A549 (cell line): ENCODE data around the gene WNT9A. TPM values are rescaled to one million over a fixed set of nuclear protein-coding genes. Genes with fewer than 3 reads are reported as not detected.
A peak's percentile ranks its signal among the peaks of the same experiment; 100 is the strongest.

Experiments used
- ATAC-seq, 2 experiments: fragments of 200-7000 bp in 1 of 2; fragments of >200 bp in 1 of 2; cut with Nextera tagmentation in 1 of 2; cut with Tn5 transposase in 1 of 2; 3 replicates each; pipeline versions ENCODE4 v1.8.0 to v1.9.1; 2018 to 2020; ENCODE audit warnings: mild to moderate bottlenecking in 1 of 2, moderate library complexity in 1 of 2
- CTCF ChIA-PET: fragments of 300-600 bp; sonication (Branson Sonifier 250); formaldehyde crosslinking; extraction: SDS; loops from one replicate; lab custom pipeline; 2021; ENCODE audit warnings: antibody characterized with exemption, inconsistent platforms; lab: Yijun Ruan, JAX
- POLR2A ChIA-PET: fragments of 350-600 bp; formaldehyde crosslinking; extraction: SDS; loops from one replicate; lab custom pipeline; 2021; ENCODE audit warnings: antibody characterized with exemption, inconsistent platforms; lab: Yijun Ruan, JAX
- DNase-seq, 2 experiments: peaks; one replicate each; pipeline versions ENCODE4 v3.0.0 to v3.0.0-alpha.2; 2011 to 2016; ENCODE audit warnings: low read depth in 1 of 2, low spot score in 1 of 2
- FAIRE-seq: peaks from 2 replicates; lab custom pipeline; 2011; peaks lifted over from hg19 to GRCh38; lab: Jason Lieb, UNC
- H3K27ac ChIP-seq, 2 experiments: fragments of >200 bp; sonication (Bioruptor Twin); formaldehyde crosslinking; 3 replicates each; pipeline ENCODE4 v1.5.1; 2016 to 2017
- H3K4me1 ChIP-seq: fragments of >200 bp; sonication (Bioruptor Twin); formaldehyde crosslinking; 3 replicates; pipeline ENCODE4 v1.6.1; 2016
- H3K4me2 ChIP-seq: fragments of >200 bp; sonication (Bioruptor Twin); formaldehyde crosslinking; 3 replicates; pipeline ENCODE4 v1.6.1; 2016
- H3K4me3 ChIP-seq: fragments of >200 bp; sonication (Bioruptor Twin); formaldehyde crosslinking; 3 replicates; pipeline ENCODE4 v1.5.1; 2016
- H3K9me3 ChIP-seq: fragments of >200 bp; sonication (Bioruptor Twin); formaldehyde crosslinking; 3 replicates; pipeline ENCODE4 v1.6.1; 2016
- BHLHE40 ChIP-seq: IDR thresholded peaks from 2 replicates; pipeline ENCODE4 v1.6.1; 2012; ENCODE audit warnings: low read depth, low read length, inconsistent platforms
- CHD2 ChIP-seq: fragments of 150-350 bp; IDR thresholded peaks from 2 replicates; pipeline ENCODE4 v1.6.1; 2014; ENCODE audit warnings: low read length; ENCODE audit not compliant: partially characterized antibody
- EHMT2 ChIP-seq: fragments of 200-600 bp; sonication (generic); IDR thresholded peaks from 2 replicates; pipeline ENCODE4 v1.6.1; 2016; ENCODE audit warnings: antibody characterized with exemption, low read depth, mild to moderate bottlenecking, moderate library complexity
- ESRRA ChIP-seq: fragments of 150-350 bp; IDR thresholded peaks from 2 replicates; pipeline ENCODE4 v1.6.1; 2014; ENCODE audit warnings: mild to moderate bottlenecking, low read length, borderline replicate concordance
- FOSL2 ChIP-seq, 2 experiments: fragments of 450-650 bp in 1 of 2; fragments of >200 bp in 1 of 2; sonication (Bioruptor Twin) in 1 of 2; formaldehyde crosslinking; IDR thresholded peaks; 2 replicates each; pipeline versions ENCODE4 v1.5.0 to v1.6.1; 2016 to 2020; ENCODE audit warnings: mild to moderate bottlenecking in 1 of 2, moderate library complexity in 1 of 2
- FOXS1 ChIP-seq: fragments of 250-450 bp; sonication (Bioruptor Pico); IDR thresholded peaks from 2 replicates; pipeline ENCODE4 v1.5.0; 2020; ENCODE audit warnings: mild to moderate bottlenecking, moderate library complexity
- GATA3 ChIP-seq: IDR thresholded peaks from 2 replicates; pipeline ENCODE4 v1.6.1; 2012; ENCODE audit warnings: borderline replicate concordance
- NR3C1 ChIP-seq: fragments of >200 bp; sonication (Bioruptor Twin); formaldehyde crosslinking; IDR thresholded peaks from 3 replicates; pipeline ENCODE4 v1.6.1; 2017
- RAD21 ChIP-seq, 2 experiments: fragments of >200 bp in 1 of 2; sonication (Bioruptor Twin) in 1 of 2; formaldehyde crosslinking in 1 of 2; IDR thresholded peaks in 1 of 2; conservative IDR thresholded peaks in 1 of 2; 2 replicates in 1 of 2; 3 replicates in 1 of 2; pipeline ENCODE4 v1.6.1; 2012 to 2018; ENCODE audit warnings: inconsistent platforms in 1 of 2
- ZC3H11A ChIP-seq: fragments of 450-650 bp; IDR thresholded peaks from 2 replicates; pipeline ENCODE4 v1.6.1; 2014; ENCODE audit warnings: antibody characterized with exemption, mild to moderate bottlenecking
- ZNF302 ChIP-seq: fragments of 250-450 bp; sonication (Bioruptor Pico); IDR thresholded peaks from 2 replicates; pipeline ENCODE4 v1.9.0; 2021; ENCODE audit warnings: inconsistent platforms, mild to moderate bottlenecking, moderate library complexity
- WGBS: methylation state at CpG from one replicate; pipeline ENCODE4 v1.1.6; 2017; ENCODE audit errors: missing lambda C conversion rate; 5-methylcytosine and 5-hydroxymethylcytosine counted together
- polyA plus RNA-seq, 4 experiments: library from polyadenylated mRNA; depleted of rRNA in 3 of 4; stranded (reverse); fragments of >200 nt; fragmentation: RNase III in 1 of 4; extraction: RNeasy Plus Mini Kit Qiagen cat#74134 plus additional on column Dnase treatment in 1 of 4; gene quantifications; 2 replicates in 3 of 4; 3 replicates in 1 of 4; pipeline ENCODE4 v1.2.3, GENCODE V29; 2011 to 2017

The WNT9A gene
- polyA plus RNA-seq, 2 of the 4 experiments (the other 2 are of a cell fraction): 0.75 to 1.2 TPM

GRCh38 chr1:227934476-227935313 lies 13.0 kb downstream of the WNT9A start (continued):
- TF ChIP-seq FOSL2 (IDR thresholded peaks at IDR 0.05) (peak; percentile 71), FOSL2 (CRISPR knock-in tag; IDR thresholded peaks at IDR 0.05) (peak; percentile 98)

DNA sequence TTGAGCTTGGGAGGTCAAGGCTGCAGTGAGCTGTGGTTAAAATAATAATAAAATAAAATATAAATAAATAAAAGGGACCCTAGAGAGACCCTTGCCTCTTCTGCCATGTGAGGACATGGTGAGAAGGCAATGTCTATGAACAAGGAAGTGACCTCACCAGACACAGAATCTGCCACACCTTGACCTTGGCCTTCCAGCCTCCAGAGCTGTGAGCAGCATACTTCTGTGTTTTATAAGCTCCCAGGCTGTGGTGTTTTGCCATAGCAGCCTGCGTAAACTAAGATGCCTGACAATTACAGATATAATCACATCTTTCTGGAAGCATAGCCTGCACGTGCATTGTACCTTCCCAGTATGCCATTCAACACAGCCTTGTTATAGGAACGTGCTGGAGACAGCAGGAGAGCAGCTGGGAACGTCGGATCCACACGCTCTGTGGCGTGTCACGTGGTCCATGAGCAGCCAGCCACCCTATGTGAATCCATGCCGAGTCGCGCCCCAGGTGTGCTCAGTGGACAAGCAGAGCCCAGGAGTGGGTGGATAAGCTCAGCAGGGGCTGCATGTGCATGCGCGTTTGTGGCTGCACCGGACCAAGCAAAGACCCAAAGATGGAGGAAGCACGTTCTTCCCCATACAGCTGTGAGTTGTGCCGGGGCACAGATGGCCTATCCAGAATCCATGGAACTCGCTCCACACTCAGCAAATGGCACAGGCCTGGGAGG lies 17.8 kb downstream of the WNT9A start:
- ATAC-seq (no peak), FAIRE-seq (no peak), DNase-seq (peak in 1 of 2 experiments; percentile 50)
- no peaks in the 10 kb centered on the region; the same call in 2 of the 3 replicates for H3K4me1 ChIP-seq
- POLR2A ChIA-PET: no interaction called here
- CTCF ChIA-PET: interaction anchor here (1.2 to 2.3 kb wide), 2 partner anchors 142 to 167 kb away, joined by 3 to 12 read pairs; no protein-coding TSS in a partner anchor
- no peak overlapping the region for H3K4me2 ChIP-seq
- no peak overlapping the region for H3K4me3 ChIP-seq
- TF ChIP-seq RAD21 (conservative IDR thresholded peaks at IDR 0.05 in 1 of 2, IDR thresholded peaks at IDR 0.05 in 1 of 2): no peak
- TF ChIP-seq ESRRA: no peak
- WGBS: 88% methylated on average over 17 of the region's 17 CpGs
- peaks cover 15% of the 10 kb centered on the region for H3K9me3 ChIP-seq
- no peak overlapping the region for H3K27ac ChIP-seq

DNA sequence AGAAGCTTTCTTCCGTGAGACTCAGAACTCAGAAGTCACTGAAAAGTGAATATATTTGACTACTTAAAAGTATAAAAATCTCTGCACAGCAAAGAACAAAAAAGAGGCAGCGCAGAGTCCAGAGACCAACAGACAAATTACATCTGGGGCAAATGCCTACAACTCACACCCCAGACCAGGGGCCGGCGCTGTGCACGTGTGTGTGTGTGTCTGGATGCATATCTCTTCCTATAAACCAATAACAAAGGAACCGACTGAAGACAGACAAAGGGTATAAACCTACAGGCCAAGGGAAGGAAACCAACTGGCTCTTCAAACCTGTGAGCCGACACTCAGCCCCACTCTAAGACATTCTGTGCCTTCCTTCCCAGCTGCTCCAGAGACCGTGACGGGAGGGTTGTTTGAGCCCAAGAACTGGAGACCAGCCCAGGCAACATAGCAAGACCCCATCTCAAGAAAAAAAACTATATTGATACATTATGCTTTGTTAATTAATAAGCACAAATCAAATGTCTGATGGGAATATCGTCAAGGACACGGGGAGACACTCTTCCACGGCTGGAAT lies 18.8 kb downstream of the WNT9A start:
- no peaks in the 10 kb centered on the region for H3K4me1 ChIP-seq
- no peak for TF ChIP-seq ZNF302
- TF ChIP-seq BHLHE40: no peak
- TF ChIP-seq, all 56 proteins: peak for 0
- H3K9me3 ChIP-seq: peaks cover 7% of the 10 kb centered on the region; the same call in 2 of the 3 replicates
- ATAC-seq: no peak
- DNase-seq: no peak
- no peak for FAIRE-seq
- H3K4me2 ChIP-seq: no peak overlapping the region
- CTCF ChIA-PET: no interaction called here
- WGBS: 85% methylated on average over 12 of the region's 12 CpGs
- H3K27ac ChIP-seq: no peak overlapping the region
- no peak overlapping the region for H3K4me3 ChIP-seq
- POLR2A ChIA-PET: no interaction called here

- FAIRE-seq: no peak
- no peak overlapping the region for H3K4me3 ChIP-seq
- TF ChIP-seq FOXS1 (CRISPR knock-in tag) (no peak), ZC3H11A (no peak), GATA3 (no peak), EHMT2 (no peak), NR3C1 (no peak), CHD2 (no peak), RAD21 (conservative IDR thresholded peaks at IDR 0.05 in 1 of 2, IDR thresholded peaks at IDR 0.05 in 1 of 2) (no peak)
- TF ChIP-seq, all 56 proteins: peak for 0
- ChIA-PET CTCF (no interaction called here), POLR2A (no interaction called here)
- H3K27ac ChIP-seq: no peak overlapping the region
- ATAC-seq (no peak), DNase-seq (no peak)
- no peaks in the 10 kb centered on the region for H3K4me1 ChIP-seq
- peaks cover 4% of the 10 kb centered on the region; the same call in 1 of the 3 replicates for H3K9me3 ChIP-seq
- no peak overlapping the region for H3K4me2 ChIP-seq
- 76% methylated on average over 6 of the region's 11 CpGs for WGBS
Observed at GRCh38 chr1:227927971-227928741, 19.6 kb downstream of the WNT9A start.
